DMS79 treated with DMSO at 0.1 percent for 48 hours (cell line): ENCODE data around the gene SPINK6.

Source experiments
- DNase-seq: peaks from one replicate; lab custom pipeline; 2025; lab: John Stamatoyannopoulos, UW

The SPINK6 gene

GRCh38 chr5:148224117-148224742 lies 21.4 kb downstream of the SPINK6 start:
- no peak for DNase-seq

DNA sequence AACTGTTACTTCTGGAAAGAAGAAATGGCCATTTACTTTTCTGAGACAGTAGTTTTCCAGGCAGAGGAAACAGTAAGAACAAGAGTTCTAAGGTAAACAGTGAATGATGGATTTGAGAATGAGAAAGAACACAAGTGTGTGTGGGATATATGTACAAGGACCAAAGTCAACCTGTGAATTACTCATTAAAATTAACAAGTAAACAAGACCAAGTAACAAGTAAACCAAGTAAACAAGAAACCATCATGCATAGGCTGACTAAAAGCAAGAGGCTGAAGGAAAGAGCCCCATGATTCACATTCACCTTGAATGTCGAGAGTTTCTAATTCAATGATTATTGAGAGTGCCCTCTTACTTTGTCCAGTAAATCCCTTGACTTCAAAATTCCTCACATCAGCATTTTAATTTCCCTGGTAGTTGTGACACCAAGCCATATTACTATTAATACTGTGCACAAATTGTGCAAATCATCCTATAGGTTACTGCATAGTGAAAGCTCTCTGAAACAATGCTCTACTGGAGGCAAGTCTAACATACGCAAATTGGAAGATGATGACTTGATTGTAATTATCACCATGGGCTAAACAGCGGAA lies 25.6 kb downstream of the SPINK6 start:
- DNase-seq, result no peak

DNA sequence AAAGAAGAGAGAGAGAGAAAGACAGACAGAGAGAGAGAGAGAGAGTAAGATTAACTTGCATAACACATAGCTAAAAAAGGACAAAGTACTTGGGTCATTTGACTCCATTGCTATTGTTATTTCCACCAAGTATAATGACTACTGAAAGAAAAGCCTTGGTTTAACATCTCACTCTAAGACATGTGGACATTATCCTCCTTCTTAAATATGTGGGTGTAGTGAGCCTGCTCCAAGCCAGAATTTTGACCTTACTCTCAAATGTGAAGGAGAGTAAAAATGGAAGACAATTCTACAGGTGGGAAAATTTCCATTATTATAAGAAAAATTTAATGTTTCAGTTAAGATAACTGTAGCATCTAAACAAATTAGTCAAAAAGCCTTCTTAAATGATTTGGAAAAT lies 27.0 kb downstream of the SPINK6 start:
- DNase-seq, result no peak

GRCh38 chr5:148230240-148230639 lies 27.4 kb downstream of the SPINK6 start:
- DNase-seq, result no peak

DNA sequence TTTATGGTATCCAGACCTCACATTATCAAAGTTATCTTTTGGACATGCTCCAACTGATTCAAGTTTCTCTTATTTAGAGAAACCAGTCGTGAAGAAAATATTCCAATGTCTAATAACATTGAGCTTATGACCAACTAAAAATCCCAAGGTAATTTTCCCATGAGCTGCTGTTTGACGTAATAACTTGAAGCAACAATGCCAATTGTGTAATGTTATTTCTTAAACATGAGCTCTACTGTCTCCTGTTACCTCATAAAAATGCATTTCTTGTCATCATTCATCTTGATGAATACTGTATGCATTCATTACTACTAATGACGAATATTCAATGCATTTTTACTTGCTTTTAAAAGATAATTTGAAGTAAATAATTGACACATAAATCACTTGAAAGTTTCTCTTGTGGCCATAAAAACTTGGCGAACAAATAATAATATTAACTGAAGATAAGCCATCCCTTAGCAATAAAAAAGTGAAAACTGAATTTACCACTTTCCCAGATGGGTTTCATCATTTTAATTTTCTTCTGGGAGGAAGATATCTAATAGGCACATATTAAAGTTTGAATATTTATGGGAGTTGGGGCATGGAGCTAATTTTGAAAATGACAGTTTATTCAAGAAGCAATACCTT lies 35.1 kb downstream of the SPINK6 start:
- DNase-seq, result no peak

DNA sequence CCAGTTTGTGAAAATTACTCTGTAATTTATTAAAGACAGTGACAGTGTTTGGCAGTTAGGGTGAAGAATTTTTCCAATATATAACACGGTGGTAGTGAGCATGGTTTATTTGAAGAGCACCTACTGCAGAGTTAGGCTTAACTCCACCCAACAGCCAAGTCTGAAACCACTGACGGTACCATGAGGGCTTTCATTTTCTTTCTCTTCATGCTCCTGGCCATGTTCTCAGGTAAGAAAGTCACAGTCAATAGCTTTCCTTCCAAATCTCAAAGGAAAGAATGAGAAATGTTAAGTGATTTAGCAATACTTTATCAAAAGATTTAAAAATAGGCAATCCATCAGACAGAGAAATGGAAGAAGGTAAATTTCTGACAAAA lies 35.6 kb downstream of the SPINK6 start, which contains the start of gene MARCOL:
Gene MARCOL, plus strand, starts transcription at position 108 of the 377 bp plus-strand sequence. Its CDS starts 73 bp downstream, at position 181.
- DNase-seq, result no peak

GRCh38 chr5:148248894-148249293 lies 46.1 kb downstream of the SPINK6 start:
- DNase-seq, result no peak

GRCh38 chr5:148255456-148255855 lies 52.6 kb downstream of the SPINK6 start:
- DNase-seq, result no peak

GRCh38 chr5:148259288-148259687 lies 56.4 kb downstream of the SPINK6 start:
- DNase-seq, result no peak

DNA sequence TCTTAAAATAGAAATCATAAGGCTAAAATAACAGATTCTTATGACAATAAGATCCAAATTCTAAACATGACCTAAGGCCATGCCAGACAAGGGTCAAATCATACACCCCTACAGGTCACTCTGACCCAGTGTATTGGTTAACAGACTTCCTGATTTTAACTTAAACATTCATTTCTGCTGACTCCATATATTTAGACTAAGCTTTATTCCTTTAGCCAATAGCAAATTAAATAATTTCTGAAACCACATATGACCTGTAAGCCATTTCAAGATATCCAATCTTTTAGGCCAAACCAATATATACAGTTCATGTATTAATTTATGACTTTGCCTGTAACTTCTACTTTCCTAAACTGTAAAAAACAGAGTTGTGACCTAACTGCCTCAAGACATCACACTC lies 58.4 kb downstream of the SPINK6 start:
- no peak for DNase-seq
